Measurements from ENCODE around the gene CFAP74.

Gene CFAP74

DNA sequence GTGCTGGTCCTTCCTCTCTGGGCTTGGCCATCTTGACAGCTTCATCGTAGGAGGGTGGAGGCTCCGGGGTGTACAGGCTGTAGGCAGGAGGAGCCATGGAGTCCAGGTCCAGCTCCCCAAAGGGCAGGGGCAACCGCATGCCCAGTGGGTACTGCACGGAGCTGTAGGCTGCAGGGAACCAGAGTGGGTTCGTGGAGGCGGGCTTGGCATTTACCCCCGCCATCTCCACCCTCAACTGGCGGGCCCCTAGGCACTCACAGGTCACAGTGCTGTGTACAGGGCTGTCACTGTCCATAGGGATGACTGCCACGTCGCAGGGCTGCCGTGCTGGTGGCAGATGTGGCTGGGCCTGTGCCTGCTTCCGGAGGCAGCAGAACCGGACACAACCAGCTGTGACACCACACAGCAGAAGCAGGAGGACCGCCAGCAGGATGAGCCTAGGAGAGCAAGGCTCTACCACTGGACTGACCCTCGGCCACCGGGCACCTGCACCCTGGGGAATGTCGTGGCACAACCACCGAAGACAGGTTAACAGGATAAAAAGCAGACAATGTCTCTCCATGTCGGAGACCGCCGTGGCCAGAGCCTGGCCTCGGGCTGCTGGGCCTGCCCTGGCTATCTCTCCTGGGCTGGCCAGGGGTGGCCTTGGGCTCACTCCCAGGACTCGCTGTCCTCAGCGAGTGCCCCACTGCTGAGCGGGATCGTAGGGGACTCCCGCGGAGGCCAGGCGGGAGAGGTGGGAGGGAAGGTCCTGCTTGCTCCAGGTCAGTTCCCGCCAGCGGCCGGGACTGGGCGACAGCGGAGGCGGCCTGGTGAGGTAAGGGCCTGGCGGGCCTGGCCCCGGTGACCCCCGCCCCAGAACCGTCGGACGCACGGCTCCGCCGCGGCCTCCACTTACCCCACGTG is 85.3 kb downstream of the CFAP74 start:
- Histone ChIP-seq H3K27me3 (ENCODE audit: control insufficient read depth, insufficient read depth, low read length) (peaks cover 5% of the 10 kb centered on the region), H3K36me3 (ENCODE audit: control insufficient read depth, low read depth, low read length) (no peaks in the 10 kb centered on the region), H3K4me1 (ENCODE audit: control insufficient read depth, low read depth, low read length) (peaks cover 5% of the 10 kb centered on the region), H3K9ac (ENCODE audit: low read length) (peak overlapping the region; percentile 42), H3K4me3 (ENCODE audit: low read length) (peak overlapping the region; percentile 61), H3K27ac (ENCODE audit: low read length) (no peak overlapping the region), H3K9me3 (ENCODE audit: control insufficient read depth, low read depth, low read length) (no peaks in the 10 kb centered on the region)

DNA sequence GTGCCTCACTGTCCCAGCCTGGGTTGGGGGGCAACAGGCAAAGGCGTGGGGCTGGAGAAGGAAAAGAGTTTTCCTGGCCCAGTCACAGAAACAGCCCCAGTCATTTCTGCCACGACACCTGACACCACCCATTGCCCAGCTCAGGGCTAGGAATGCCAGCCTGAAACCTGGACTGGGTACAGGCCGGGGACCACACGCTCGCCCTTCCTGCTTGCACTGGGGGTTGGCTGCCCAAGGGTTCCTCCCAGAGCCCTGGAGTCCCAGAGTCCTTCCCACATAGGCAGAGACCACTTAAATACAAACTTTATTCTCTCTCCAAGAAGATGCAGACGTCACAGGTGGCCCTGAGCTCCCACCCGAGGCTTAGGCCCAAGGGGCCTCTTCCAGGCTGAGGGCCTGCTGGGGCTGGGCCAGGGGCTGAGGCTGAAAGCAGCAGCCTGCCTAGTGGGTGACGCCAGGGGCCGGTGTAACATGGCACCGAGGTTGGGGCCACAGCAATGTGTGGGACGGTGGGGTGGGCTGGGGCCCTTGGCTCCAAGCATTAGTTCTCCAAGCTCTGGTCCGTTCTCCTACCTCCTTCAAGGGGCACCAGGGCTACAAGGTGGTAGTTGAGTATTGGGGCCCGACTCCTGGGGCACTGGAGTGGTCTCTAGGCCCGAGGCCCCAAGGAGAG is 86.1 kb downstream of the CFAP74 start:
- H3K4me3 ChIP-seq (ENCODE audit: low read length), result no peak overlapping the region
- no peaks in the 10 kb centered on the region for H3K9me3 ChIP-seq (ENCODE audit: control insufficient read depth, low read depth, low read length)
- no peak overlapping the region for H3K9ac ChIP-seq (ENCODE audit: low read length)
- peaks cover 5% of the 10 kb centered on the region for H3K4me1 ChIP-seq (ENCODE audit: control insufficient read depth, low read depth, low read length)
- H3K27ac ChIP-seq (ENCODE audit: low read length), result no peak overlapping the region
- peaks cover 5% of the 10 kb centered on the region for H3K27me3 ChIP-seq (ENCODE audit: control insufficient read depth, insufficient read depth, low read length)
- no peaks in the 10 kb centered on the region for H3K36me3 ChIP-seq (ENCODE audit: control insufficient read depth, low read depth, low read length)

DNA sequence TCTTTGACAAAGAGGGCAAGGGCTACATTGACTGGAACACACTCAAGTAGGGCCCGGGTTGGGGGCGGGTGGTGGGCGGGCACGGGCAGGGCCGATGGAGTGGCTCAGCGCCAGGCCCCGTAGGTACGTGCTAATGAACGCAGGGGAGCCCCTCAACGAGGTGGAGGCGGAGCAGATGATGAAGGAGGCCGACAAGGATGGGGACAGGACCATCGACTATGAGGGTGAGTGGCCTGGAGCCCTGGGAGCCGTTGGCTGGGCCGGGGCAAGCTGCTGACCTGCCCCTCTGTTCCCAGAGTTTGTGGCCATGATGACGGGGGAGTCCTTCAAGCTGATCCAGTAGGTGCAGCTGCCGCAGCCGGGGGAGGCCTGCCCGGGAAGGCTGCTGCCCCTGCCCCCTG is 86.7 kb downstream of the CFAP74 start:
- no peak overlapping the region for H3K9ac ChIP-seq (ENCODE audit: low read length)
- H3K27ac ChIP-seq (ENCODE audit: low read length), result no peak overlapping the region
- H3K27me3 ChIP-seq (ENCODE audit: control insufficient read depth, insufficient read depth, low read length), result peaks cover 5% of the 10 kb centered on the region
- peaks cover 5% of the 10 kb centered on the region for H3K4me1 ChIP-seq (ENCODE audit: control insufficient read depth, low read depth, low read length)
- H3K4me3 ChIP-seq (ENCODE audit: low read length), result no peak overlapping the region
- H3K9me3 ChIP-seq (ENCODE audit: control insufficient read depth, low read depth, low read length), result no peaks in the 10 kb centered on the region
- H3K36me3 ChIP-seq (ENCODE audit: control insufficient read depth, low read depth, low read length), result no peaks in the 10 kb centered on the region

DNA sequence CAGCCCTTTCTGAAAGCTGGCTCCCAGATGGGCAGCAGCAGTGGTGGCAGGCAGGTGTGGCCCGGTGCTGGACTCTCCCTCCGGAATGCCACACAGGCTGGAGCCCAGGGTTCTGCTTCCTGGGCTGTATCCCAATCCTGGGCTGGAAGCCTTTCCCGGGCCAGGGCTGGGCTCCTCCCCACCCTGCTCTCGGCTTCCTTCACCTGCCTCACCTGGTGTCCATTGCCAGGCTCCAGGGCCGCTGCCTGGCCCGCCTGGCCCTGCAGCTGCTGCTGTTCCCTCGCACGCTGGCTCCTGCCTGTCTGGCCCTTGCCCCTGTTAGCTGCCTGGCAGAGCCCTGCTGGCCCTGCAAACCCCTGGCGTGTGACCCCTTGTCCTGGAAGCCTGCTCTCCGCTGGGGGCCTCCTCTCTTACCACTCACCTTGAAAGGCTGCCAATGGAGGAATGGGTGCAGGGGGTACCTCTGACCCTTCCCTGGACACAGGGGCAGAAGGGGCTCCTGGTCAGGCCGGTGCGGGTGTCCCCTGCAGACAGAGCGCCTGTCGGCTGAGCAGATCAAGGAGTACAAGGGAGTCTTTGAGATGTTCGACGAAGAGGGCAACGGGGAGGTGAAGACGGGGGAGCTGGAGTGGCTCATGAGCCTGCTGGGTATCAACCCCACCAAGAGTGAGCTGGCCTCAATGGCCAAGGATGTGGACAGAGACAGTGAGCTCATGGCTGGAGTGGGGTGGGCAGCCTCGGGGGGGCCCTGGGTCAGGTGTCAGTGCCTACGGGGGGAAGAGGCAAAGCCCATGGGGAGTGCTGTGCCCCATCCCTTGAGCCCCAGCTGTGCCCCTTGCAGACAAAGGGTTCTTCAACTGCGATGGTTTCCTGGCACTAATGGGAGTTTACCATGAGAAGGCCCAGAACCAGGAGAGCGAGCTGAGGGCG is 87.4 kb downstream of the CFAP74 start:
- no peak overlapping the region for H3K9ac ChIP-seq (ENCODE audit: low read length)

DNA sequence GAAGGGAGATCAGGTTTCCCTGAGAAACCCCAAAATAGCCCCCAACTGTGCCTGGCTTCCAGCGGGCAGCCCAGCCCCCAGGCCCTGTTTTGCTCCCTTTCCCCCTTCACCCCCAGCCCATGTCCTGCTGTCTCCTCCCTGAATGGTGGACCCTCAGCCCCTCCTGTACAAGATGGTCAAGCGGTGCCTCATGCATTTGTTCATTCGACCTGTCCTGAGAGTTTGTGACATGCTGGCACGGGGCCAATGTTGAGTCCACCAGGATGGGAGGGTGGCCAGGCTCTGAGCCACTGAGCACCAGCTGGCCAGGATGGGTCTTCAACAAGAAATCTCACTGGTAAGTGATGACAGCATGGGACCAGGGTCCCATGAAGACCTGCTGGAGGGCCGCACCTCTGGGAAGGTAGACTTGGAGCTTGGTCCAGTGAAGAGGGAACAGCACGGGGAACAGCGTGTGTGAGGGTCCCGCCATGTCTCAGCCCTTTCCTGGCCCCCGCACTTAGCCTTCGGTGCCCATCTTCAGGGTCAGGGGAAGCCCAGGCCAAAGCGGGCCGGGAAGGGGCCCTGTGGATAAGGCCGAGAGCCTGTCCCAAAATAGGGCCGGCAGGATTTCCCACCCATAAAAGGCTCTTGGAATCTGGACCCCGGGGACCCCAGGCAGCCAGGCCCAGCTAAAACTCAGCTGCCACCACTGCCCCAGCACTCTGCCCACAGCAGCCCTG is 88.5 kb downstream of the CFAP74 start, which contains the start of gene CALML6:
TSS of gene CALML6 (plus strand) at position 290 of the 722 bp plus-strand sequence. CDS start at position 311, 21 bp downstream.
- peaks cover 4% of the 10 kb centered on the region for H3K27me3 ChIP-seq (ENCODE audit: control insufficient read depth, insufficient read depth, low read length)
- no peak within 1 kb of the TSS for H3K9ac ChIP-seq (ENCODE audit: low read length)
- no peak within 1 kb of the TSS for H3K4me3 ChIP-seq (ENCODE audit: low read length)
- H3K36me3 ChIP-seq (ENCODE audit: control insufficient read depth, low read depth, low read length), result no peaks in the 10 kb centered on the region
- H3K9me3 ChIP-seq (ENCODE audit: control insufficient read depth, low read depth, low read length), result no peaks in the 10 kb centered on the region
- H3K27ac ChIP-seq (ENCODE audit: low read length), result no peak within 1 kb of the TSS
- H3K4me1 ChIP-seq (ENCODE audit: control insufficient read depth, low read depth, low read length), result peaks cover 5% of the 10 kb centered on the region

More for the DNA sequence above, 87.4 kb downstream of the CFAP74 start:
- peaks cover 5% of the 10 kb centered on the region for H3K27me3 ChIP-seq (ENCODE audit: control insufficient read depth, insufficient read depth, low read length)
- no peak overlapping the region for H3K27ac ChIP-seq (ENCODE audit: low read length)
- no peak overlapping the region for H3K4me3 ChIP-seq (ENCODE audit: low read length)
- H3K9me3 ChIP-seq (ENCODE audit: control insufficient read depth, low read depth, low read length), result no peaks in the 10 kb centered on the region
- no peaks in the 10 kb centered on the region for H3K36me3 ChIP-seq (ENCODE audit: control insufficient read depth, low read depth, low read length)
- H3K4me1 ChIP-seq (ENCODE audit: control insufficient read depth, low read depth, low read length), result peaks cover 5% of the 10 kb centered on the region

DNA sequence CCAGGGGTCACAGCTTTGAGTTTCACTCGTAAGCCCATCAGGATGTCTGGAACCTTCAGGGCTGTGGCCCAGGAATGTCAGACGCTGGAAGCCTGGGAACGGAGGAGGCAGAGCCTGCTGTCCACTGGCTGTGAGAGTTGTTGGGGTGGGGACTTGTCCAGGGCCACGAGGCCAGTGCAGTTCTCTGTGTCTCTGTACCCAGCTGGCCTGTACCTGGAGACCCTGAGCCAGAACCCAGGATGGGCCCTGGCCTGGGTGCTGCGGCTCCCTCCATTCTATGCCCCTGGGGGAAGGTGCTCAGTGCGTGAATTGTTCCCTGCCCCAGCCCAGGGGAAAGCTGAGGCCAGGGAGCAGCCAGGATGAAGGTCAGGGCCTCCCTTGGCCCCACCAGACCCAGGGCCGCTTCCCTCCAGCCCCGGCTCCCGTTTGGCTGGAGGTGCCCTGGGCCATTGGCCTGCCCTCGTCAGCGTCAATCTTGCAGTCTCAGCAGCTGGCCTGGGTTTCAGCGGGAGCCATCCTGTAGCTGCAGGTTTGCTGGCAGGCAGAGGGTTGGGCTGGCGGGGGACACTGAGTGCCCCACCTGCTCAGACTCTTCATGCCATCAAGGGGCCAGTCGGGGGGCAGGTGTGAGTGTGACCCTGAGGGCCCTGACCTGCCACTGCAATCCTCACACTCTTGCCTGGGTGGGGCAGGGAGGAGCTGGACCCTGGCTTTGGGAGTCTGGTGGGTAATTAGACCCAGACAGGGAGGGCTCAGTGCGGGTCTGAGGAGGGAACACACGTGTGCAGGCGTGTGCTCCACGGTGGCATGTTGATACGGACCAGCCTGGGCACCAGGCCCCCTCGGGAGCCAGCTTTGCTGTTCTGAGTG is 89.2 kb downstream of the CFAP74 start:
- no peak overlapping the region for H3K9ac ChIP-seq (ENCODE audit: low read length)
- H3K4me1 ChIP-seq (ENCODE audit: control insufficient read depth, low read depth, low read length), result peaks cover 4% of the 10 kb centered on the region
- no peak overlapping the region for H3K27ac ChIP-seq (ENCODE audit: low read length)
- no peaks in the 10 kb centered on the region for H3K36me3 ChIP-seq (ENCODE audit: control insufficient read depth, low read depth, low read length)
- H3K27me3 ChIP-seq (ENCODE audit: control insufficient read depth, insufficient read depth, low read length), result no peaks in the 10 kb centered on the region
- no peaks in the 10 kb centered on the region for H3K9me3 ChIP-seq (ENCODE audit: control insufficient read depth, low read depth, low read length)
- H3K4me3 ChIP-seq (ENCODE audit: low read length), result no peak overlapping the region

DNA sequence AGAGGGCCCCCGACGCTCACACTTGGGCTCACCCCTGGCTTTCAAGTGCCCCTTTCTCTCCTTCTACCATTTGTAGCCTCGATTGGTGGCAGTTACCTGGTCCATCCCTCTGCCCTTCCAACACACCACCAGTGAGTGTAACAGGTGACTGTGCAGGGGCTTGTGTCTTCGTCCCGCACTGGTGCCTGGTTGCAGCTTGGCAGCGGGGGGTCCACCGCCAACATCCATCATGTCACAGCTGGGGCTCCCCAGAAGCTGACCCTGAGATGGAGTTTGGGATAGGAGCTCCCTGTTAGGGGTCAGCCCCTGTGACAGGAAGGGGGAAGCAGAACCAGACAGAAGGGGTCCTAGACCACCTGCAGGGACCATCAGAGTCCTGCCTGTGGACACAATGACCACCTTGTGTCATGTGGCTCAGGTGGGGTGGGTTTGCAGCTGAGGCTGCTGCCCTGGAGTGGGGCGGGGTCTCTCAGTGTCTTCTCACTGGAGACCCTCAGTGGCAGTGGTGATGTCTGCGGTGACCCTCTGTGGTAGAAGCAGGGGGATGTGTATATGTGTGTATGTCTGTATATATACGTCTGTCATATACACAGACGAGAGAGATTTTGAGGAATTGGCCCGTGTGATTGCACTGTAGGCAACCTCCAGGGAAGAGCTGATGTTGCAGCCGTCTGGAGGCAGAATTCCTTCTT is 92.1 kb downstream of the CFAP74 start:
- H3K36me3 ChIP-seq (ENCODE audit: control insufficient read depth, low read depth, low read length), result no peaks in the 10 kb centered on the region
- no peak overlapping the region for H3K4me3 ChIP-seq (ENCODE audit: low read length)
- H3K27me3 ChIP-seq (ENCODE audit: control insufficient read depth, insufficient read depth, low read length), result no peaks in the 10 kb centered on the region
- peaks cover 4% of the 10 kb centered on the region for H3K4me1 ChIP-seq (ENCODE audit: control insufficient read depth, low read depth, low read length)
- no peak overlapping the region for H3K9ac ChIP-seq (ENCODE audit: low read length)
- no peaks in the 10 kb centered on the region for H3K9me3 ChIP-seq (ENCODE audit: control insufficient read depth, low read depth, low read length)
- H3K27ac ChIP-seq (ENCODE audit: low read length), result no peak overlapping the region

DNA sequence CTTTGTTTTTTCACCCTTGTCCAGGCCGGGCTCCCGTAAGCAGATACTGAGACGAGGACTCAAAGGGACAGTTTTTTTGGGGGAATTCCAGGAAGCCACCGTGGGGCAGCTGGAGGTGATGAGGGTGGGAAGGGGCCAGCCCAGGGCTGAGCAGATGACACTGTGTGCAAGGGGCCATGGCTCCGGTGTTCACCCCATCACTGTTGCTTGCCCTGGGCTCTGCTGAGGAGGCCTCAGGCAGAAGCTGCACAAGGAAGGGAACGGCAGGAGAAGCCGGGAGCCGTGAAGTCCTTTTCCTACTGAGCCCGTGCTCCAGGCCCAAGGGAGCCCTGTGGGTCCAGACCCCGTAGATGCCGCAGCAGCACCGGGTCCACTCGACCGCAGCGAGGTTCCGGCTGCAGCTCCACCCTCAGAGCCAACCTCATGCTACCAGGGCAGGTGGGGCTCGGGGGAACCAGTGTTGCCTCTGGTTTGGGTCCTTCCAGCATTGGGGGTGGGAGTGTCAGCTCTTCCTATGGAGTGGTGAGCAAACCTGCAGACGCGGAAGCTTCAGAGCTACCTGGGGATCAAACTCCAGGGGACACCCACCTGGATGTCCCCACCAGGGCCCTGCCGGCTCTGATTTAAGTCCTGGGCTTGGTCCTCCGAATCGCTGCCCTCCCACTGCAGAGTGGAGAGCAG is 92.8 kb downstream of the CFAP74 start:
- peaks cover 4% of the 10 kb centered on the region for H3K4me1 ChIP-seq (ENCODE audit: control insufficient read depth, low read depth, low read length)
- no peak overlapping the region for H3K27ac ChIP-seq (ENCODE audit: low read length)
- H3K4me3 ChIP-seq (ENCODE audit: low read length), result no peak overlapping the region
- H3K9me3 ChIP-seq (ENCODE audit: control insufficient read depth, low read depth, low read length), result no peaks in the 10 kb centered on the region
- no peaks in the 10 kb centered on the region for H3K36me3 ChIP-seq (ENCODE audit: control insufficient read depth, low read depth, low read length)
- no peaks in the 10 kb centered on the region for H3K27me3 ChIP-seq (ENCODE audit: control insufficient read depth, insufficient read depth, low read length)
- H3K9ac ChIP-seq (ENCODE audit: low read length), result no peak overlapping the region

DNA sequence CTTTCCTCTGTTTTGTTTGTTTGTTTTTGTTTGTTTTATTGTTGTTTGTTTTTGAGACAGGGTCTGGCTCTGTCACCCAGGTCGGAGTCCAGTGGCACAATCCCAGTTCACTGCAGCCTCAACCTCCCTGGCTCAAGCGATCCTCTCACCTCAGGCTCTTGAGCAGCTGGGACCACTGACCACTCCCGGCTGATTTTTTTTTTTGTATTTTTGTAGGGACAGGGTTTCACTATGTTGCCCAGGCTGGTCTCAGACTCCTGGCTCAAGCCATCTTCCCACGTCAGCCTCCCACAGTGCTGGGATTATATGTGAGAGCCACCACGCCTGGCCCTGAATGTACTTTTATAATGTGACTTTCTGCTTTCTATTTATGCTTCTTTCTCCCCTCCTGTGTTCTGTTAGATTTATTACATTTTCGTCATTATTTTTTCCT is 93.5 kb downstream of the CFAP74 start:
- Histone ChIP-seq H3K36me3 (ENCODE audit: control insufficient read depth, low read depth, low read length) (no peaks in the 10 kb centered on the region), H3K9me3 (ENCODE audit: control insufficient read depth, low read depth, low read length) (no peaks in the 10 kb centered on the region), H3K4me1 (ENCODE audit: control insufficient read depth, low read depth, low read length) (peaks cover 4% of the 10 kb centered on the region), H3K27ac (ENCODE audit: low read length) (no peak overlapping the region), H3K27me3 (ENCODE audit: control insufficient read depth, insufficient read depth, low read length) (no peaks in the 10 kb centered on the region), H3K9ac (ENCODE audit: low read length) (peak overlapping the region; percentile 56), H3K4me3 (ENCODE audit: low read length) (peak overlapping the region; percentile 52)
